ENCODE results near the gene PAM.

Gene PAM

GRCh38 chr5:102856389-102856777 is 101.3 kb downstream of the PAM start:
- in situ Hi-C loops (cut with MboI; ENCODE audit: low sequenced_read_pairs) = no loop called here

GRCh38 chr5:102857076-102857818 is 102.1 kb downstream of the PAM start:
- in situ Hi-C loops (cut with MboI; ENCODE audit: low sequenced_read_pairs) = no loop called here

- in situ Hi-C loops (cut with MboI; ENCODE audit: low sequenced_read_pairs) = no loop called here
These were observed 103.1 kb downstream of the PAM start for GRCh38 chr5:102858221-102858620.

- in situ Hi-C loops (cut with MboI; ENCODE audit: low sequenced_read_pairs) = no loop called here
These were observed 103.7 kb downstream of the PAM start for GRCh38 chr5:102858808-102859207.

- in situ Hi-C loops (cut with MboI; ENCODE audit: low sequenced_read_pairs) = no loop called here
These were observed 104.9 kb downstream of the PAM start for GRCh38 chr5:102860035-102860434.

GRCh38 chr5:102863058-102863457 is 108.0 kb downstream of the PAM start:
- in situ Hi-C loops (cut with MboI; ENCODE audit: low sequenced_read_pairs) = no loop called here

GRCh38 chr5:102863764-102864560 is 108.9 kb downstream of the PAM start:
- in situ Hi-C loops (cut with MboI; ENCODE audit: low sequenced_read_pairs) = no loop called here

- in situ Hi-C loops (cut with MboI; ENCODE audit: low sequenced_read_pairs) = no loop called here
These were observed 110.0 kb downstream of the PAM start for GRCh38 chr5:102865171-102865509.

GRCh38 chr5:102865510-102866236 is 110.6 kb downstream of the PAM start:
- in situ Hi-C loops (cut with MboI; ENCODE audit: low sequenced_read_pairs) = no loop called here

- in situ Hi-C loops (cut with MboI; ENCODE audit: low sequenced_read_pairs) = no loop called here
These were observed 111.1 kb downstream of the PAM start for GRCh38 chr5:102866237-102866600.

GRCh38 chr5:102867992-102868662 is 113.0 kb downstream of the PAM start:
- in situ Hi-C loops (cut with MboI; ENCODE audit: low sequenced_read_pairs) = no loop called here

GRCh38 chr5:102869230-102869629 is 114.1 kb downstream of the PAM start:
- in situ Hi-C loops (cut with MboI; ENCODE audit: low sequenced_read_pairs) = no loop called here

GRCh38 chr5:102873379-102873932 is 118.4 kb downstream of the PAM start:
- in situ Hi-C loops (cut with MboI; ENCODE audit: low sequenced_read_pairs) = no loop called here

- in situ Hi-C loops (cut with MboI; ENCODE audit: low sequenced_read_pairs) = no loop called here
These were observed 118.9 kb downstream of the PAM start for GRCh38 chr5:102874054-102874453.

GRCh38 chr5:102875721-102876123 is 120.6 kb downstream of the PAM start:
- in situ Hi-C loops (cut with MboI; ENCODE audit: low sequenced_read_pairs) = no loop called here

- in situ Hi-C loops (cut with MboI; ENCODE audit: low sequenced_read_pairs) = no loop called here
These were observed 121.5 kb downstream of the PAM start for GRCh38 chr5:102876610-102877009.

GRCh38 chr5:102879741-102880140 is 124.6 kb downstream of the PAM start:
- in situ Hi-C loops (cut with MboI; ENCODE audit: low sequenced_read_pairs) = no loop called here

- in situ Hi-C loops (cut with MboI; ENCODE audit: low sequenced_read_pairs) = no loop called here
These were observed 131.5 kb downstream of the PAM start for GRCh38 chr5:102886586-102886985.

GRCh38 chr5:102888483-102888882 is 133.4 kb downstream of the PAM start:
- in situ Hi-C loops (cut with MboI; ENCODE audit: low sequenced_read_pairs) = no loop called here

GRCh38 chr5:102889033-102889432 is 133.9 kb downstream of the PAM start:
- in situ Hi-C loops (cut with MboI; ENCODE audit: low sequenced_read_pairs) = no loop called here

GRCh38 chr5:102890133-102890532 is 135.0 kb downstream of the PAM start:
- in situ Hi-C loops (cut with MboI; ENCODE audit: low sequenced_read_pairs) = no loop called here
